ENCODE measurements around the gene IGDCC3. TPM values are rescaled to one million over a fixed set of nuclear protein-coding genes. Genes with fewer than 3 reads are reported as not detected.
A peak's percentile ranks its signal among the peaks of the same experiment; 100 is the strongest.

Gene IGDCC3
- polyA plus RNA-seq, 2 of the 4 experiments (the other 2 are of a cell fraction): 0.04 to 0.12 TPM

DNA sequence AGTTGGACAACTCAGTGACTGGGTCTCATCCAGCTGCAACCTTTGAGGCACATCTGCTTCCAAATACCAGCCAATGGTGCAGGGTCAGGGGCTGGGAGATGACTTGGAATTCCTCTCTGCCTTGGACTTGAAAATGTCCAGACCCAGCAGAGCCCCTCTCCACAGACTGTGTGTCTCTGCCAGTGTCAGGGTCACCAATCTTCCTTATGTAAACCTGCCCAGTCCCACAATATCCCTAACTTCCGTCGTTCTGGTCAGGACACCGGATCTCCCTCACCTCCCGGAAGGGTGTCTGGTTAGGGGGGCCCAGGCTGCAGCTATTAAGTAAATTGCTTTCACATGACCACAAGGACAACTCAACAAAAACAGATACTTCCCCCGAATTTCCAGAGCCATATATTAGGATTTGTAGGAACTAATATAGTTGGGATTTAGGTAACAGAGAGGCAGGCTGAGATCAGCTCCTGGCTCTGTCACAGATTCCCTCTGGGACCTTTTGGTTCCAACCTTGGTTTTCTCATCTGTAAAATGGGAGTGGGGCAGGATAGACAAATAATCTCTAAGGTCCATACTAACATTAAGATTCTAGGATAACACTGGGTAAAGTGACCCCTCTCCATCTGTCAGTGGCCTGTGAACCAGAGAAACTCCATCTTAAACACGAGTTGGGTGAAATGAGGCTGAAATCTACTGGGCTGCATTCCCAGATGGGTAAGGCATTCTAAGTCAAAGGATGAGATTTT, 30.8 kb downstream of the IGDCC3 start:
- no peak for TF ChIP-seq RNF2 (IDR thresholded peaks at IDR 0.05; ENCODE audit: borderline replicate concordance, low read depth)
- TF ChIP-seq RAD21 (conservative IDR thresholded peaks at IDR 0.05 in 1 of 2, IDR thresholded peaks at IDR 0.05 in 1 of 2): no peak
- no peak for TF ChIP-seq ZNF302 (CRISPR knock-in tag; IDR thresholded peaks at IDR 0.05)
- TF ChIP-seq HOXB5 (CRISPR knock-in tag; IDR thresholded peaks at IDR 0.05): no peak
- TF ChIP-seq EHF (CRISPR knock-in tag; IDR thresholded peaks at IDR 0.05): no peak
- no peak for TF ChIP-seq TP53 (CRISPR knock-in tag; IDR thresholded peaks at IDR 0.05)
- TF ChIP-seq HEYL (CRISPR knock-in tag; IDR thresholded peaks at IDR 0.05): no peak
- TF ChIP-seq MAFK (IDR thresholded peaks at IDR 0.05; ENCODE audit: partially characterized antibody): no peak
- no peak for TF ChIP-seq ZC3H11A (IDR thresholded peaks at IDR 0.05)
- FAIRE-seq: no peak
- no peaks in the 10 kb centered on the region for H3K9me3 ChIP-seq
- H3K4me3 ChIP-seq: no peak overlapping the region
- H3K4me1 ChIP-seq: peaks cover 6% of the 10 kb centered on the region; the same call in 1 of the 3 replicates
- ChIA-PET CTCF (interaction anchor here (0.8 to 2.8 kb wide), 7 partner anchors 11 to 54 kb away, joined by 3 to 14 read pairs (median 6); no protein-coding TSS in a partner anchor), POLR2A (no interaction called here)
- no peak overlapping the region for H3K4me2 ChIP-seq
- 75% methylated on average over 6 of the region's 6 CpGs for WGBS (ENCODE audit: missing lambda C conversion rate)
- no peak overlapping the region for H3K27ac ChIP-seq
- no peak for DNase-seq (ENCODE audit: low read depth in 1 of 2, low spot score in 1 of 2)
- no peak for ATAC-seq

DNA sequence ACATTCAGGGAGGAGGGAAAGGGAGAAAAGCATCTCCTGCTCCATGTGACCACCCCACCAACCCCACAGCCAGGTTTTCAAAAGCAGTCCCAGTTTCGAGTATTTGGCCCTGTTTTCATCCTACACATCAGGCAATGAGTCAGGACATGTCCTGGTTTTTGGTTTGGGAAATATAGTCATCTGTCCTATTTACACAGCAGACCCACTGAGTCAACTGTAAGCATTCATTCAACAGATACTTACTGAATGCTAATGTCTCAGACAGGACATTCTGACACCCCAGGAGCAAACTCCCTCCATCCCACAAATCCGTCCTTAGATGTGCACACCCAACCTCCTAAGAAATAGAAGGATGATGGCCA, 32.9 kb downstream of the IGDCC3 start:
- 40% methylated on average over 2 of the region's 2 CpGs for WGBS (ENCODE audit: missing lambda C conversion rate)
- no peak for ATAC-seq
- ChIA-PET CTCF (interaction anchor here (0.6 to 2.8 kb wide), 2 partner anchors 26 to 41 kb away, joined by 3 to 14 read pairs; no protein-coding TSS in a partner anchor), POLR2A (no interaction called here)
- no peak overlapping the region for H3K27ac ChIP-seq
- H3K4me2 ChIP-seq: no peak overlapping the region
- peaks cover 6% of the 10 kb centered on the region; the same call in 1 of the 3 replicates for H3K4me1 ChIP-seq
- no peaks in the 10 kb centered on the region for H3K9me3 ChIP-seq
- DNase-seq (ENCODE audit: low read depth in 1 of 2, low spot score in 1 of 2): no peak
- H3K4me3 ChIP-seq: no peak overlapping the region
- TF ChIP-seq, protein P1, sequence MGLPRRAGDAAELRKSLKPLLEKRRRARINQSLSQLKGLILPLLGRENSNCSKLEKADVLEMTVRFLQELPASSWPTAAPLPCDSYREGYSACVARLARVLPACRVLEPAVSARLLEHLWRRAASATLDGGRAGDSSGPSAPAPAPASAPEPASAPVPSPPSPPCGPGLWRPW (IDR thresholded peaks at IDR 0.05): no peak
- no peak for TF ChIP-seq ZNF302 (CRISPR knock-in tag; IDR thresholded peaks at IDR 0.05)
- FAIRE-seq: no peak

DNA sequence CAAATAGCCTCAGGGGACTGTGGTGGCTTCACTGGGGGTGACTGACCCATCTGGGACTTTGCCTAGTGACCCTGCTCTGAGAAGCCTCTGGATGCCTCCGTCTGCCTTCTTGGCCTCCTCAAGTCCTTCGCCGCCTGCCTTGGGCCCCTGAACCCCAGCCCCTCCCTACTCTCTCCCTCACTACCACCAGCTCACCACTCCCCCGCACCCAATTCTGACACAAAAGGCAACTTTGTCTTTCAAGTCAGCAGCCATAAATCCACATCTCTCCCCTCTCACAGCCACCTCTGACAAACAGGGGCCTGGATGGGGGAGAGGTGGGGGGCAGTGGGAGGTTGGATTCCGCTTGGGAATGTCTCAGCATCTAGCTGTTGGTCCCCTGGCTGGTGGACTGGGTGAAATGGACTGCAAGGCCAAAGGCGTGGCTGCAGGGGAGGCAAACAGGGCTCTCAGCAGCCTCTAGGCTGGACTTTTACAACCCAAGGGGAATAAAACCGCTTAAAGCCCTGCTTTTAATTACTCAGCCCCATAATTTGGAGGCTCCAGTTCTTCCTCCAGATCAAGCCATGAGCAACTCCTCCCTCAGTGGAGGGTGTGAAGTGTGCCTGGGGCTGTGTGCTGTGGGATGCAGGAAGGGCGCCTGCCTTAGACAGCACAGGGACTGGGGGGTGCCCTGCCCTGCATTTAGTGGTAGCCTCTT, 33.4 kb downstream of the IGDCC3 start:
- no peak overlapping the region for H3K4me2 ChIP-seq
- ChIA-PET POLR2A (no interaction called here), CTCF (interaction anchor here (1.0 to 2.8 kb wide), 2 partner anchors 25 to 42 kb away, joined by 4 to 14 read pairs; no protein-coding TSS in a partner anchor)
- no peaks in the 10 kb centered on the region for H3K9me3 ChIP-seq
- FAIRE-seq (no peak), DNase-seq (ENCODE audit: low read depth in 1 of 2, low spot score in 1 of 2) (no peak), ATAC-seq (peak in 1 of 2 experiments; percentile 20; a peak in 2 of 6 replicates)
- WGBS (ENCODE audit: missing lambda C conversion rate): 81% methylated on average over 8 of the region's 8 CpGs
- TF ChIP-seq, protein P2, sequence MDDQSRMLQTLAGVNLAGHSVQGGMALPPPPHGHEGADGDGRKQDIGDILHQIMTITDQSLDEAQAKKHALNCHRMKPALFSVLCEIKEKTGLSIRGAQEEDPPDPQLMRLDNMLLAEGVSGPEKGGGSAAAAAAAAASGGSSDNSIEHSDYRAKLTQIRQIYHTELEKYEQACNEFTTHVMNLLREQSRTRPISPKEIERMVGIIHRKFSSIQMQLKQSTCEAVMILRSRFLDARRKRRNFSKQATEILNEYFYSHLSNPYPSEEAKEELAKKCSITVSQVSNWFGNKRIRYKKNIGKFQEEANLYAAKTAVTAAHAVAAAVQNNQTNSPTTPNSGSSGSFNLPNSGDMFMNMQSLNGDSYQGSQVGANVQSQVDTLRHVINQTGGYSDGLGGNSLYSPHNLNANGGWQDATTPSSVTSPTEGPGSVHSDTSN (IDR thresholded peaks at IDR 0.05): no peak
- TF ChIP-seq RAD21 (conservative IDR thresholded peaks at IDR 0.05 in 1 of 2, IDR thresholded peaks at IDR 0.05 in 1 of 2) (no peak), POLR2A (IDR thresholded peaks at IDR 0.05; ENCODE audit: low read length) (no peak), CEBPB (IDR thresholded peaks at IDR 0.05) (no peak), CBX8 (IDR thresholded peaks at IDR 0.05) (no peak)
- no peak overlapping the region for H3K4me3 ChIP-seq
- H3K27ac ChIP-seq: no peak overlapping the region
- H3K4me1 ChIP-seq: peaks cover 6% of the 10 kb centered on the region; the same call in 1 of the 3 replicates

DNA sequence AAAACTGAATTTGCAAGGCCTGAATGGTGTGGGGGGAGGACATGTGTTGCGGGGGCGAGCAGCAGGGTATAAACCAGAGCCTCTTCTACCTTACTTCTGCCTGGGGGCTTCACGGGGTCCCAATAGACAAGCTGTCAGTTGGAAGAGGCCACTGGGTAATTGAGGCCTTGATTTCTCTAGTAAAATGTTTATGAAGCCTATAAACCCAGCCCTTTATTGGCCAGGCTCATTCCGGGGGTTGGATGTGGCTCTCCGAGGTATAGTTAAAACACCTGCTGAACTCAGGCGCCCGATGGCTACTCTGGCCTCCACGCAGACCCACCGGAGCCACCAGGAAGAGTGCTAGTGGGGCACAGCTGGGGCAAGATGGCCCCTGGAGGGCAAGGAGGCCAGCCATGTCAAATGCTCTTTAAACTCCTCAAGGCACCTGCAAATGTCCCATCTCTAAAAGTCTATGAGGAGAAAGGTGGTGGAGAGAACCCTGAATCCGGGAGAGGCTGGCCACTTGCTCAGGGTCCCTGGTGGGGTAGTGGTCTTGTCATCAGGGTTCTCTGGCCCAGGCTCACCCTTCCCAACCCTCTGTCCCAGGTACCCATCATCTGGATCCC, 34.3 kb downstream of the IGDCC3 start:
- H3K4me3 ChIP-seq: no peak overlapping the region
- H3K4me2 ChIP-seq: no peak overlapping the region
- ChIA-PET CTCF (interaction anchor here (1.0 kb wide), 2 partner anchors 24 to 41 kb away, joined by 4 to 5 read pairs; no protein-coding TSS in a partner anchor), POLR2A (no interaction called here)
- DNase-seq (ENCODE audit: low read depth in 1 of 2, low spot score in 1 of 2) (no peak), FAIRE-seq (no peak), ATAC-seq (no peak)
- H3K27ac ChIP-seq: no peak overlapping the region
- 75% methylated on average over 10 of the region's 10 CpGs for WGBS (ENCODE audit: missing lambda C conversion rate)
- H3K9me3 ChIP-seq: no peaks in the 10 kb centered on the region
- TF ChIP-seq, protein P3, sequence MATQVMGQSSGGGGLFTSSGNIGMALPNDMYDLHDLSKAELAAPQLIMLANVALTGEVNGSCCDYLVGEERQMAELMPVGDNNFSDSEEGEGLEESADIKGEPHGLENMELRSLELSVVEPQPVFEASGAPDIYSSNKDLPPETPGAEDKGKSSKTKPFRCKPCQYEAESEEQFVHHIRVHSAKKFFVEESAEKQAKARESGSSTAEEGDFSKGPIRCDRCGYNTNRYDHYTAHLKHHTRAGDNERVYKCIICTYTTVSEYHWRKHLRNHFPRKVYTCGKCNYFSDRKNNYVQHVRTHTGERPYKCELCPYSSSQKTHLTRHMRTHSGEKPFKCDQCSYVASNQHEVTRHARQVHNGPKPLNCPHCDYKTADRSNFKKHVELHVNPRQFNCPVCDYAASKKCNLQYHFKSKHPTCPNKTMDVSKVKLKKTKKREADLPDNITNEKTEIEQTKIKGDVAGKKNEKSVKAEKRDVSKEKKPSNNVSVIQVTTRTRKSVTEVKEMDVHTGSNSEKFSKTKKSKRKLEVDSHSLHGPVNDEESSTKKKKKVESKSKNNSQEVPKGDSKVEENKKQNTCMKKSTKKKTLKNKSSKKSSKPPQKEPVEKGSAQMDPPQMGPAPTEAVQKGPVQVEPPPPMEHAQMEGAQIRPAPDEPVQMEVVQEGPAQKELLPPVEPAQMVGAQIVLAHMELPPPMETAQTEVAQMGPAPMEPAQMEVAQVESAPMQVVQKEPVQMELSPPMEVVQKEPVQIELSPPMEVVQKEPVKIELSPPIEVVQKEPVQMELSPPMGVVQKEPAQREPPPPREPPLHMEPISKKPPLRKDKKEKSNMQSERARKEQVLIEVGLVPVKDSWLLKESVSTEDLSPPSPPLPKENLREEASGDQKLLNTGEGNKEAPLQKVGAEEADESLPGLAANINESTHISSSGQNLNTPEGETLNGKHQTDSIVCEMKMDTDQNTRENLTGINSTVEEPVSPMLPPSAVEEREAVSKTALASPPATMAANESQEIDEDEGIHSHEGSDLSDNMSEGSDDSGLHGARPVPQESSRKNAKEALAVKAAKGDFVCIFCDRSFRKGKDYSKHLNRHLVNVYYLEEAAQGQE (IDR thresholded peaks at IDR 0.05): no peak
- TF ChIP-seq, protein P1 (IDR thresholded peaks at IDR 0.05): no peak
- TF ChIP-seq JUNB (IDR thresholded peaks at IDR 0.05): no peak
- TF ChIP-seq ZNF302 (CRISPR knock-in tag; IDR thresholded peaks at IDR 0.05): no peak
- peaks cover 6% of the 10 kb centered on the region; the same call in 1 of the 3 replicates for H3K4me1 ChIP-seq

Measured in A549 (cell line).